Esophagus muscularis mucosa (tissue), 4 donors: Measurements from ENCODE around the gene CEP89. TPM values are rescaled to one million over a fixed set of nuclear protein-coding genes. Genes with fewer than 3 reads are reported as not detected.

Experiments used
- DNase-seq: peaks from one replicate; pipeline ENCODE4 v3.0.0-alpha.2; 2017; ENCODE audit errors: extremely low spot score
- H3K27ac ChIP-seq, 4 donors: fragments of 200-600 bp; sonication (generic); replicated peaks in 1 of 4; 1 replicate in 3 of 4; 2 replicates in 1 of 4; pipeline ENCODE4 v1.5.1; 2016 to 2019; ENCODE audit warnings: mild to moderate bottlenecking in 1 of 4
- H3K27me3 ChIP-seq, 4 donors: fragments of 200-600 bp; sonication (generic); one replicate each; pipeline versions ENCODE4 v1.5.1 to v1.6.0; 2016 to 2019
- H3K36me3 ChIP-seq, 4 donors: fragments of 200-600 bp; sonication (generic); one replicate each; pipeline ENCODE4 v1.5.1; 2016 to 2019
- H3K4me1 ChIP-seq, 4 donors: fragments of 200-600 bp; sonication (generic); one replicate each; pipeline ENCODE4 v1.5.1; 2016 to 2019
- H3K4me3 ChIP-seq, 4 donors: fragments of 200-600 bp; sonication (generic); 1 replicate in 2 of 4; 2 replicates in 2 of 4; pipeline ENCODE4 v1.5.1; 2016 to 2019; ENCODE audit warnings: mild to moderate bottlenecking in 4 of 4, moderate library complexity in 1 of 4
- H3K9me3 ChIP-seq, 4 donors: fragments of 200-600 bp; sonication (generic); 1 replicate in 3 of 4; 2 replicates in 1 of 4; pipeline ENCODE4 v1.5.1; 2016 to 2019
- EP300 ChIP-seq: sonication (generic); formaldehyde crosslinking; IDR thresholded peaks from one replicate; pipeline ENCODE4 v1.6.1; 2017; ENCODE audit warnings: antibody characterized with exemption
- POLR2A ChIP-seq: fragments of 450-650 bp; IDR thresholded peaks from one replicate; pipeline ENCODE4 v1.6.1; 2017; ENCODE audit warnings: antibody characterized with exemption, moderate library complexity, mild to moderate bottlenecking, low read depth
- POLR2AphosphoS5 ChIP-seq, 2 donors: sonication (generic); formaldehyde crosslinking; IDR thresholded peaks; one replicate each; pipeline ENCODE4 v1.6.1; 2017; ENCODE audit warnings: antibody characterized with exemption in 2 of 2
- WGBS: methylation state at CpG from one replicate; pipeline ENCODE4 v1.1.5; 2018; 5-methylcytosine and 5-hydroxymethylcytosine counted together
- intact Hi-C: fragments of 100-400 bp; cut with DNase I; formaldehyde crosslinking; loops from one replicate; pipeline ENCODE4 v1.15.1; 2023
- total RNA-seq, 4 donors: library from RNA; depleted of rRNA; stranded (reverse); fragments of >200 nt; gene quantifications; one replicate each; pipeline versions ENCODE4 v1.1.0 to v1.2.1, GENCODE V29; 2016
- TF ChIP-seq, protein P1 (sequence below), 3 experiments: fragments of 200-600 bp in 2 of 3; fragments of 450-650 bp in 1 of 3; sonication (generic) in 2 of 3; IDR thresholded peaks; one replicate each; pipeline ENCODE4 v1.5.1; 2017 to 2019; ENCODE audit warnings: antibody characterized with exemption in 3 of 3, mild to moderate bottlenecking in 2 of 3, moderate library complexity in 1 of 3

Gene CEP89
- total RNA-seq, 4 donors from 2014 or later, result 9.1 to 20.4 (median 18.4) TPM

DNA sequence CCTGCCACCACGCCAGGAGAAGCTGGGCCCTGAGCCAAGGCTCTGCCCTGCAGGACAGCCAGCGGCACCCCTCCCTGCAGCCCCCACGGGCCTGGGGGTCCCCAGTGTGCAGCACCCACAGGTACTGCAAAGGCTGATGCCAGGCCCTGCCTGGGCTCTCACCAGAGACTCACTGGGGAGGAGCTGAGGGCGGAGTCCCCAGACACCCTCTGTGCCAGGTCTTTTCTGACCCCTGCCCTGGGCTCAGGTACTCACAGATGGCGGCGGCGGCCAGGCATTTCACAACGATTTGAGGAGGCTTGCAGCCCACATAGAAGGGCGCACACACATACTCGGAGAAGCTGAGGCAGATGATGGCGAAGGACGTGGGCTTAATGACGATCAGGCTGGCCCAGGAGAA is 107.9 kb downstream of the CEP89 start:
- no peak for DNase-seq
- Histone ChIP-seq H3K4me3 (no peak overlapping the region), H3K27ac (no peak overlapping the region), H3K27me3 (no peaks in the 10 kb centered on the region), H3K9me3 (no peaks in the 10 kb centered on the region), H3K36me3 (no peaks in the 10 kb centered on the region), H3K4me1 (no peaks in the 10 kb centered on the region)
- WGBS, result 75% methylated on average over 5 of the region's 13 CpGs
- no peak for TF ChIP-seq POLR2AphosphoS5 (IDR thresholded peaks at IDR 0.05)
- no peak for TF ChIP-seq EP300
- TF ChIP-seq, protein P1, sequence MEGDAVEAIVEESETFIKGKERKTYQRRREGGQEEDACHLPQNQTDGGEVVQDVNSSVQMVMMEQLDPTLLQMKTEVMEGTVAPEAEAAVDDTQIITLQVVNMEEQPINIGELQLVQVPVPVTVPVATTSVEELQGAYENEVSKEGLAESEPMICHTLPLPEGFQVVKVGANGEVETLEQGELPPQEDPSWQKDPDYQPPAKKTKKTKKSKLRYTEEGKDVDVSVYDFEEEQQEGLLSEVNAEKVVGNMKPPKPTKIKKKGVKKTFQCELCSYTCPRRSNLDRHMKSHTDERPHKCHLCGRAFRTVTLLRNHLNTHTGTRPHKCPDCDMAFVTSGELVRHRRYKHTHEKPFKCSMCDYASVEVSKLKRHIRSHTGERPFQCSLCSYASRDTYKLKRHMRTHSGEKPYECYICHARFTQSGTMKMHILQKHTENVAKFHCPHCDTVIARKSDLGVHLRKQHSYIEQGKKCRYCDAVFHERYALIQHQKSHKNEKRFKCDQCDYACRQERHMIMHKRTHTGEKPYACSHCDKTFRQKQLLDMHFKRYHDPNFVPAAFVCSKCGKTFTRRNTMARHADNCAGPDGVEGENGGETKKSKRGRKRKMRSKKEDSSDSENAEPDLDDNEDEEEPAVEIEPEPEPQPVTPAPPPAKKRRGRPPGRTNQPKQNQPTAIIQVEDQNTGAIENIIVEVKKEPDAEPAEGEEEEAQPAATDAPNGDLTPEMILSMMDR (IDR thresholded peaks at IDR 0.05), result no peak
- TF ChIP-seq POLR2A, result no peak
- intact Hi-C loops, result no loop called here

DNA sequence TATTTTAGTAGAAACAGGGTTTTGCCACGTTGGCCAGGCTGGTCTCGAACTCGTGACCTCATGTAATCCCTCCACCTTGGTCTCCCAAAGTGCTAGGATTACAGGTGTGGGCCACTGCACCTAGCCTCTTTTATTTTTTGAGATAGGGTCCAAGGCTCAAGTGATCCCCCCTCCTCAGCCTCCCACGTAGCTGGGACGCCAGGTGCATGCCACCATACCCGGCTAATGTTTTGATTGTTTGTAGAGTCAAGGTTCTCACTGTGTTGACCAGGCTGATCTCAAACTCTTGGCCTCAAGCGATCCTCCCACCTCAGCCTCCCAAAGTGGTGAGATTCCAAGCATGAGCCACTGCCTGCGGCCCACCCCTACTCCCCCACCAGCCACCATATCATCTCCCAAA is 108.5 kb downstream of the CEP89 start:
- no peak for TF ChIP-seq POLR2A
- TF ChIP-seq EP300, result no peak
- TF ChIP-seq, protein P1 (IDR thresholded peaks at IDR 0.05), result no peak
- no peak for TF ChIP-seq POLR2AphosphoS5 (IDR thresholded peaks at IDR 0.05)
- intact Hi-C loops, result no loop called here
- Histone ChIP-seq H3K27ac (no peak overlapping the region), H3K36me3 (no peaks in the 10 kb centered on the region), H3K4me3 (no peak overlapping the region), H3K27me3 (no peaks in the 10 kb centered on the region), H3K9me3 (no peaks in the 10 kb centered on the region), H3K4me1 (no peaks in the 10 kb centered on the region)
- WGBS, result 97% methylated on average over 8 of the region's 8 CpGs
- no peak for DNase-seq

DNA sequence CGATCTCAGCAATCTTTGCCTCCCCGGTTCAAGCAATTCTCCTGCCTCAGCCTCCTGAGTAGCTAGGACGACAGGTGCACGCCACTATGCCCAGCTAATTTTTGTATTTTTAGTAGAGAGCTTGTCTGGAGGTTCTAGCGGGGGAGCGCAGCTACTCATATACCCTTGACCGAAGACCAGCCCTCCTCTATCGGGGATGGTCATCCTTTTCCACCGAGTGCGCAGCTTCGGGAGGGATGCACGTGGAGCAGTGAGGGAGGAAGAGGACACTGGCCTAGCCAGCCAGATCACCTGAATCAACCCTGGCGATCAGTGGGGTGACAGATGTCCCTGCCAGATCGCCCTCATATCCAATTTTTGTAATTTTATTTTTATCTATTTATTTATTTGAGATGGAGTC is 109.0 kb downstream of the CEP89 start:
- intact Hi-C loops, result no loop called here
- H3K4me1 ChIP-seq, result no peaks in the 10 kb centered on the region
- no peak overlapping the region for H3K27ac ChIP-seq
- H3K4me3 ChIP-seq, result no peak overlapping the region
- no peaks in the 10 kb centered on the region for H3K27me3 ChIP-seq
- no peaks in the 10 kb centered on the region for H3K9me3 ChIP-seq
- 91% methylated on average over 14 of the region's 14 CpGs for WGBS
- TF ChIP-seq POLR2A, result no peak
- TF ChIP-seq, protein P1 (IDR thresholded peaks at IDR 0.05), result no peak
- TF ChIP-seq POLR2AphosphoS5 (IDR thresholded peaks at IDR 0.05), result no peak
- TF ChIP-seq EP300, result no peak
- DNase-seq, result no peak
- H3K36me3 ChIP-seq, result no peaks in the 10 kb centered on the region

DNA sequence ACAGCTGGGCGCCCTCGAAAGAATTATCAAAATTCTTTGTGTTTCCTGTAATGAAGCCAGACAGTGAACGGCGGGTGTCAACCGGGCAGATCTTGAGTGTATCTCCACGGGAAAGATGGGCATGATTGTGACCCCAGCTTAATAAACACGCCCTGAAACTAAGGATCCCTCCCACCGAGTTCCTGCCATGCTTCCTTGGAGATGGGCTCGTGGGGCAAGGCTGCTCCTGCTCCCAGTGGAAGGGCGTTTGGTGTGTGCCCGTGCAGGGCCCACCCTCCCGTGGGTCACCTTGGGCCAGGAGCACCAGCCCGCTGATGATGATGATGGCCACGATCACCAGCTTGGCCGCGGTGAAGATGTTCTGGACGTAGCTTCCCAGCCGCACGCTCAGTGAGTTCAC is 109.6 kb downstream of the CEP89 start:
- H3K27me3 ChIP-seq, result no peaks in the 10 kb centered on the region
- intact Hi-C loops, result no loop called here
- H3K9me3 ChIP-seq, result no peaks in the 10 kb centered on the region
- no peaks in the 10 kb centered on the region for H3K36me3 ChIP-seq
- TF ChIP-seq, protein P1 (IDR thresholded peaks at IDR 0.05), result no peak
- TF ChIP-seq EP300 (no peak), POLR2AphosphoS5 (IDR thresholded peaks at IDR 0.05) (no peak), POLR2A (no peak)
- DNase-seq, result no peak
- H3K4me1 ChIP-seq, result no peaks in the 10 kb centered on the region
- WGBS, result 89% methylated on average over 18 of the region's 19 CpGs
- no peak overlapping the region for H3K27ac ChIP-seq
- H3K4me3 ChIP-seq, result no peak overlapping the region

DNA sequence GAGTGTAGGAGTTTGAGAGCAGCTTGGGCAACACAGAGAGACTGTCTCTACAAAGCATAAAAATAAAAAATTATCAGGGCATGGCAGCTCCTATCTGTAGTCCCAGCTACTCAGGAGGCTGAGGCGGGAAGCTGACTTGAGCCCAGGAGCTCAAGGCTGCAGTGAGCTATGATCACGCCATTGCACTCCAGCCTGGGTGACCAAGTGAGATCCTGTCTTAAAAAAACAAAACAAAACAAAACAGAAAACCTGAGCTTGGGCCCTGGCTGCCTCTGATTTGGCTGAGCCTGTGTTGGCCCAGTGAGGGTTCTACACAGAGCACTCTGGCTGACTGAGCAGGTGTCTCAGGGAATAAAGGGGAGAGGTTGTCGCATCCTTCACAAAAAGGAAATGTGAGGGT is 110.2 kb downstream of the CEP89 start:
- Histone ChIP-seq H3K4me3 (no peak overlapping the region), H3K36me3 (no peaks in the 10 kb centered on the region), H3K9me3 (no peaks in the 10 kb centered on the region), H3K27me3 (no peaks in the 10 kb centered on the region), H3K27ac (no peak overlapping the region), H3K4me1 (no peaks in the 10 kb centered on the region)
- TF ChIP-seq POLR2A (no peak), EP300 (no peak)
- TF ChIP-seq, protein P1 (IDR thresholded peaks at IDR 0.05), result no peak
- 95% methylated on average over 3 of the region's 3 CpGs for WGBS
- intact Hi-C loops, result no loop called here
- DNase-seq, result no peak
